DOHH2 (cell line): ENCODE data around the gene R3HDML.

Experiments
- H3F3A ChIP-seq: fragments of 200-600 bp; sonication (generic), shearing (Covaris generic); 2 replicates; pipeline ENCODE4 v1.6.0; 2016; ENCODE audit warnings: antibody characterized with exemption, mild to moderate bottlenecking; ENCODE audit not compliant: control insufficient read depth, insufficient read depth
- H3K27ac ChIP-seq: fragments of 200-600 bp; sonication (generic); 2 replicates; pipeline ENCODE4 v1.5.1; 2014; ENCODE audit warnings: low read depth, mild to moderate bottlenecking, low read length, moderate library complexity
- H3K27me3 ChIP-seq: fragments of 200-600 bp; sonication (generic); 2 replicates; pipeline ENCODE4 v1.6.1; 2014; ENCODE audit warnings: mild to moderate bottlenecking, low read length, mixed read lengths; ENCODE audit not compliant: control insufficient read depth
- H3K36me3 ChIP-seq: fragments of 200-600 bp; sonication (generic); 2 replicates; pipeline ENCODE4 v1.6.1; 2014; ENCODE audit warnings: mild to moderate bottlenecking, low read length, moderate library complexity, mixed read lengths; ENCODE audit not compliant: control insufficient read depth
- H3K4me1 ChIP-seq: fragments of 200-600 bp; sonication (generic); 2 replicates; pipeline ENCODE4 v1.6.1; 2014; ENCODE audit warnings: mild to moderate bottlenecking, low read length, mixed read lengths; ENCODE audit not compliant: control insufficient read depth
- H3K4me2 ChIP-seq: fragments of 200-600 bp; sonication (generic); 2 replicates; pipeline ENCODE4 v1.6.0; 2014; ENCODE audit warnings: mild to moderate bottlenecking, low read length, moderate library complexity
- H3K4me3 ChIP-seq: fragments of 200-600 bp; sonication (generic); 2 replicates; pipeline ENCODE4 v1.5.1; 2014; ENCODE audit warnings: mild to moderate bottlenecking, low read length, mixed read lengths
- H3K79me2 ChIP-seq: fragments of 200-600 bp; sonication (generic); 2 replicates; pipeline ENCODE4 v1.6.1; 2014; ENCODE audit warnings: mild to moderate bottlenecking, low read length, mixed read lengths; ENCODE audit not compliant: control insufficient read depth
- H3K9me2 ChIP-seq: fragments of 200-600 bp; sonication (generic); replicated peaks from 2 replicates; pipeline ENCODE4 v1.6.1; 2014; ENCODE audit warnings: mild to moderate bottlenecking, low read length, mixed read lengths; ENCODE audit not compliant: control insufficient read depth
- H3K9me3 ChIP-seq: fragments of 200-600 bp; sonication (generic); 2 replicates; pipeline ENCODE4 v1.6.1; 2014; ENCODE audit warnings: antibody characterized with exemption, low read length, mixed read lengths; ENCODE audit not compliant: control insufficient read depth, insufficient read depth
- H4K20me1 ChIP-seq: fragments of 200-600 bp; sonication (generic); 2 replicates; pipeline ENCODE4 v1.6.0; 2014; ENCODE audit warnings: low read depth, mild to moderate bottlenecking, antibody characterized with exemption, low read length, moderate library complexity; ENCODE audit not compliant: control insufficient read depth, insufficient read depth
- CTCF ChIP-seq: fragments of 200-600 bp; sonication (generic); IDR thresholded peaks from one replicate; pipeline ENCODE4 v1.5.1; 2014; ENCODE audit warnings: antibody characterized with exemption, mild to moderate bottlenecking, low read depth, low read length; ENCODE audit not compliant: poor library complexity, severe bottlenecking
- EZH2phosphoT487 ChIP-seq: fragments of 200-600 bp; sonication (generic); IDR thresholded peaks from 2 replicates; pipeline ENCODE4 v1.6.1; 2017; ENCODE audit warnings: borderline replicate concordance, mild to moderate bottlenecking, antibody characterized with exemption, low read length, moderate library complexity, mixed read lengths

R3HDML gene

GRCh38 chr20:44301285-44301684, 35.6 kb upstream of the R3HDML start:
- TF ChIP-seq EZH2phosphoT487: no peak
- Histone ChIP-seq H3K79me2 (no peaks in the 10 kb centered on the region), H3K9me3 (no peaks in the 10 kb centered on the region), H3K4me2 (no peak overlapping the region), H3K27me3 (no peaks in the 10 kb centered on the region), H3K4me3 (no peak overlapping the region), H3K4me1 (no peaks in the 10 kb centered on the region), H3F3A (no peaks in the 10 kb centered on the region), H3K36me3 (no peaks in the 10 kb centered on the region), H3K27ac (no peak overlapping the region), H3K9me2 (no peaks in the 10 kb centered on the region), H4K20me1 (no peaks in the 10 kb centered on the region)

- H3K4me3 ChIP-seq: no peak overlapping the region
- no peaks in the 10 kb centered on the region for H3K79me2 ChIP-seq
- H3K9me3 ChIP-seq: no peaks in the 10 kb centered on the region
- H3K36me3 ChIP-seq: no peaks in the 10 kb centered on the region
- H3K27ac ChIP-seq: no peak overlapping the region
- no peaks in the 10 kb centered on the region for H3K4me1 ChIP-seq
- no peaks in the 10 kb centered on the region for H4K20me1 ChIP-seq
- no peak for TF ChIP-seq EZH2phosphoT487
- no peak for TF ChIP-seq CTCF
- no peaks in the 10 kb centered on the region for H3F3A ChIP-seq
- no peaks in the 10 kb centered on the region for H3K9me2 ChIP-seq
- H3K27me3 ChIP-seq: no peaks in the 10 kb centered on the region
- H3K4me2 ChIP-seq: no peak overlapping the region
Measured at GRCh38 chr20:44302026-44302669, 34.7 kb upstream of the R3HDML start.

GRCh38 chr20:44302736-44303135, 34.1 kb upstream of the R3HDML start:
- H3F3A ChIP-seq: no peaks in the 10 kb centered on the region
- H3K4me2 ChIP-seq: no peak overlapping the region
- no peaks in the 10 kb centered on the region for H3K27me3 ChIP-seq
- H3K4me1 ChIP-seq: no peaks in the 10 kb centered on the region
- H3K79me2 ChIP-seq: no peaks in the 10 kb centered on the region
- H4K20me1 ChIP-seq: no peaks in the 10 kb centered on the region
- H3K9me3 ChIP-seq: no peaks in the 10 kb centered on the region
- H3K36me3 ChIP-seq: no peaks in the 10 kb centered on the region
- H3K4me3 ChIP-seq: no peak overlapping the region
- no peak for TF ChIP-seq EZH2phosphoT487
- no peak for TF ChIP-seq CTCF
- H3K9me2 ChIP-seq: no peaks in the 10 kb centered on the region
- H3K27ac ChIP-seq: no peak overlapping the region

- Histone ChIP-seq H3K36me3 (no peaks in the 10 kb centered on the region), H3K4me1 (no peaks in the 10 kb centered on the region), H3F3A (no peaks in the 10 kb centered on the region)
Measured at GRCh38 chr20:44304383-44304782, 32.5 kb upstream of the R3HDML start.

More at GRCh38 chr20:44304383-44304782, 32.5 kb upstream of the R3HDML start:
- Histone ChIP-seq H3K4me2 (no peak overlapping the region), H3K9me3 (no peaks in the 10 kb centered on the region), H4K20me1 (no peaks in the 10 kb centered on the region), H3K79me2 (peaks cover under 1% of the 10 kb centered on the region), H3K4me3 (no peak overlapping the region), H3K27me3 (no peaks in the 10 kb centered on the region), H3K9me2 (no peaks in the 10 kb centered on the region), H3K27ac (no peak overlapping the region)
- no peak for TF ChIP-seq EZH2phosphoT487
- no peak for TF ChIP-seq CTCF
